D341Med (cell line): ENCODE measurements around the gene RAG1.

Experiments
- DNase-seq: peaks from one replicate; pipeline ENCODE4 v3.0.0; 2012; ENCODE audit warnings: low spot score

RAG1 gene

DNA sequence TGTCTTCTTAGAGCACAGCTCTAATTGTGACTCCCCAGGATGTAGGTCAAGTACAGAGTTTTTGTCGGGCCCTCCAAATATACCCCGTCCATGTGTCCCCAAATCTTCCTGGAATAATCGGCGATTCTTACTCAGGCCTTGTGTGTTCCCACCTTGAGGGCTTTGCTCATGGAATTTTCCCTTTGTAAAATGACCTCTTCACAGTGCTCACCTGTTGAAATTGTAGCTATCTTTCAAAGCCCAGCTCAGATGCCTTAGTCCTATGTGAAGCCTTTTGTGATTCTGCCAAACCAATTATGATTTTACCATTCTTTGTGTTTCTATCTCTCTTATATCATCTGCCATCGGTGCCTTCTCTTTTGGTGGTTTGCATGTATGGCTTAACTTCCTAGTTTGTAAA, 60.3 kb downstream of the RAG1 start:
- no peak for DNase-seq

DNA sequence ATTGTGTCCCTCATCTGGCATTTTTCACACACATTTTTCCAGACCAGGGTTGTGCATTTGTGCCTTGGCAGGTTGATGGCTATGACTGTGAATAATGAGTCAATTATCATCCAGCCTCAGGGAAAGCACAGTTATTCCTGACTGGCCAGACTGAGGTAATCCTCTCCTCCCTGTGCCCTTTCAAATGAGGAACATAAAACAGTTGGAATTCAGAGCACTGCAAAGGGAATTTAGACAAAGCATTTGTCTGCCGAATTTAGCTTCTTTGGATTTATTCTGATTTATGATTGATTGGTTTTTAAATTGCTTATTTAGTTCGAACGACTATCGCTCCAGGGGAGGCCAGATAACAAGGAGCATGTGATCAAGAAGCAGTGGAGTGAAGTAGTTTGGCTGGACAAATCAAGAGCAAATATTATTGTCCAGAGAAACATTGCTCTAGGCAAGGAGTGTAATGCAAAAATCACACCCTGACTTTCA, 61.0 kb downstream of the RAG1 start:
- no peak for DNase-seq
